HEK293 (cell line): ENCODE results near the gene IL31RA.

ENCODE experiments used
- CTCF ChIA-PET: fragments of 350-600 bp; formaldehyde crosslinking; extraction: SDS; loops from one replicate; lab custom pipeline; 2021; ENCODE audit warnings: antibody characterized with exemption; lab: Yijun Ruan, JAX
- POLR2A ChIA-PET: fragments of 300-600 bp; formaldehyde crosslinking; extraction: SDS; loops from one replicate; lab custom pipeline; 2020; ENCODE audit warnings: antibody characterized with exemption, inconsistent platforms; lab: Yijun Ruan, JAX
- H3K27ac ChIP-seq: fragments of 200-500 bp; sonication (Bioruptor generic); 2 replicates; pipeline ENCODE4 v1.5.1; 2014; ENCODE audit warnings: low read depth, low read length, control low read depth, inconsistent platforms; ENCODE audit errors: extremely low read depth
- H3K36me3 ChIP-seq, 2 experiments: fragments of 200-500 bp in 1 of 2; sonication (Bioruptor generic) in 1 of 2; 1 replicate in 1 of 2; 2 replicates in 1 of 2; pipeline ENCODE4 v1.5.1; 2014 to 2017; ENCODE audit warnings: inconsistent platforms in 2 of 2, low read length in 2 of 2; ENCODE audit not compliant: control insufficient read depth in 2 of 2, insufficient read depth in 1 of 2
- H3K4me1 ChIP-seq: fragments of 200-500 bp; sonication (Bioruptor generic); 2 replicates; pipeline ENCODE4 v1.5.1; 2014; ENCODE audit warnings: mild to moderate bottlenecking, low read length, inconsistent platforms; ENCODE audit not compliant: control insufficient read depth, insufficient read depth
- H3K4me3 ChIP-seq: 2 replicates; pipeline ENCODE4 v1.5.1; 2011; ENCODE audit warnings: low read depth, mild to moderate bottlenecking, control low read depth, low read length, moderate library complexity
- H3K9me3 ChIP-seq: fragments of 200-500 bp; sonication (Bioruptor generic); 2 replicates; pipeline ENCODE4 v1.5.1; 2014; ENCODE audit warnings: low read depth, low read length, inconsistent platforms; ENCODE audit not compliant: control insufficient read depth, insufficient read depth
- HIC1 ChIP-seq: fragments of 450-650 bp; formaldehyde crosslinking; IDR thresholded peaks from 2 replicates; pipeline ENCODE4 v1.5.1; 2016; ENCODE audit warnings: missing biosample characterization, missing genetic modification characterization
- HOXA7 ChIP-seq: sonication (generic); formaldehyde crosslinking; IDR thresholded peaks from 2 replicates; pipeline ENCODE4 v1.8.1; 2022; ENCODE audit warnings: missing genetic modification reagents, borderline replicate concordance
- KLF1 ChIP-seq: fragments of 450-650 bp; formaldehyde crosslinking; IDR thresholded peaks from 2 replicates; pipeline ENCODE4 v1.5.1; 2016; ENCODE audit warnings: missing biosample characterization, missing genetic modification characterization
- RBAK ChIP-seq: fragments of 450-650 bp; formaldehyde crosslinking; IDR thresholded peaks from 2 replicates; pipeline ENCODE4 v1.5.1; 2016; ENCODE audit warnings: missing biosample characterization, missing genetic modification characterization
- SP2 ChIP-seq: fragments of 450-650 bp; formaldehyde crosslinking; IDR thresholded peaks from 2 replicates; pipeline ENCODE4 v1.5.1; 2016; ENCODE audit warnings: missing biosample characterization, missing genetic modification characterization
- TCF7L2 ChIP-seq: IDR thresholded peaks from 2 replicates; pipeline ENCODE4 v1.6.1; 2011; ENCODE audit warnings: low read depth, mild to moderate bottlenecking, inconsistent platforms, low read length, moderate library complexity, borderline replicate concordance
- YY1 ChIP-seq: fragments of 450-650 bp; formaldehyde crosslinking; IDR thresholded peaks from 2 replicates; pipeline ENCODE4 v1.5.1; 2018; ENCODE audit warnings: missing biosample characterization, missing genetic modification characterization
- ZFP41 ChIP-seq: fragments of 450-650 bp; formaldehyde crosslinking; IDR thresholded peaks from 2 replicates; pipeline ENCODE4 v1.5.1; 2016; ENCODE audit warnings: missing biosample characterization, missing genetic modification characterization, borderline replicate concordance
- ZIC2 ChIP-seq: fragments of 450-650 bp; formaldehyde crosslinking; IDR thresholded peaks from 2 replicates; pipeline ENCODE4 v1.5.1; 2016; ENCODE audit warnings: missing biosample characterization, missing genetic modification characterization
- ZNF121 ChIP-seq: fragments of 450-650 bp; formaldehyde crosslinking; IDR thresholded peaks from 2 replicates; pipeline ENCODE4 v1.5.1; 2016; ENCODE audit warnings: missing biosample characterization, missing genetic modification characterization
- ZNF140 ChIP-seq: fragments of 450-650 bp; formaldehyde crosslinking; IDR thresholded peaks from 2 replicates; pipeline ENCODE4 v1.5.1; 2016; ENCODE audit warnings: missing biosample characterization, missing genetic modification characterization
- ZNF157 ChIP-seq: fragments of 450-650 bp; formaldehyde crosslinking; IDR thresholded peaks from 2 replicates; pipeline ENCODE4 v1.5.1; 2016; ENCODE audit warnings: missing biosample characterization, missing genetic modification characterization
- ZNF175 ChIP-seq: fragments of 450-650 bp; formaldehyde crosslinking; IDR thresholded peaks from 2 replicates; pipeline ENCODE4 v1.5.1; 2016; ENCODE audit warnings: missing biosample characterization, missing genetic modification characterization
- ZNF280D ChIP-seq: fragments of 450-650 bp; formaldehyde crosslinking; IDR thresholded peaks from 2 replicates; pipeline ENCODE4 v1.5.1; 2016; ENCODE audit warnings: missing biosample characterization, missing genetic modification characterization
- ZNF354C ChIP-seq: fragments of 450-650 bp; formaldehyde crosslinking; IDR thresholded peaks from 2 replicates; pipeline ENCODE4 v1.5.1; 2016; ENCODE audit warnings: missing biosample characterization, missing genetic modification characterization, low read depth, borderline replicate concordance
- ZNF398 ChIP-seq: fragments of 450-650 bp; formaldehyde crosslinking; IDR thresholded peaks from 2 replicates; pipeline ENCODE4 v1.5.1; 2017; ENCODE audit warnings: missing biosample characterization, missing genetic modification characterization
- ZNF416 ChIP-seq: fragments of 450-650 bp; formaldehyde crosslinking; IDR thresholded peaks from 2 replicates; pipeline ENCODE4 v1.5.1; 2016; ENCODE audit warnings: missing biosample characterization, missing genetic modification characterization
- ZNF473 ChIP-seq: fragments of 450-650 bp; formaldehyde crosslinking; IDR thresholded peaks from 2 replicates; pipeline ENCODE4 v1.5.1; 2017; ENCODE audit warnings: missing biosample characterization, missing genetic modification characterization
- ZNF514 ChIP-seq: fragments of 450-650 bp; formaldehyde crosslinking; IDR thresholded peaks from 2 replicates; pipeline ENCODE4 v1.5.1; 2016; ENCODE audit warnings: missing biosample characterization, missing genetic modification characterization
- ZNF624 ChIP-seq: fragments of 450-650 bp; formaldehyde crosslinking; IDR thresholded peaks from 2 replicates; pipeline ENCODE4 v1.5.1; 2017; ENCODE audit warnings: missing biosample characterization, missing genetic modification characterization
- ZNF707 ChIP-seq: fragments of 450-650 bp; formaldehyde crosslinking; IDR thresholded peaks from 2 replicates; pipeline ENCODE4 v1.5.1; 2016; ENCODE audit warnings: missing biosample characterization, missing genetic modification characterization
- ZNF837 ChIP-seq: fragments of 450-650 bp; formaldehyde crosslinking; IDR thresholded peaks from 2 replicates; pipeline ENCODE4 v1.5.1; 2016; ENCODE audit warnings: missing biosample characterization, missing genetic modification characterization
- ZNF843 ChIP-seq: fragments of 450-650 bp; formaldehyde crosslinking; IDR thresholded peaks from 2 replicates; pipeline ENCODE4 v1.5.1; 2016; ENCODE audit warnings: missing biosample characterization, missing genetic modification characterization
- TF ChIP-seq, protein P1 (sequence below): fragments of 450-650 bp; formaldehyde crosslinking; optimal IDR thresholded peaks from 2 replicates; pipeline ENCODE3; 2016; ENCODE audit warnings: missing biosample characterization, mild to moderate bottlenecking, missing genetic modification characterization
- TF ChIP-seq, protein P2 (sequence below): fragments of 450-650 bp; formaldehyde crosslinking; IDR thresholded peaks from 2 replicates; pipeline ENCODE4 v1.5.0; 2017; ENCODE audit warnings: missing biosample characterization, missing genetic modification characterization, borderline replicate concordance

Gene IL31RA

DNA sequence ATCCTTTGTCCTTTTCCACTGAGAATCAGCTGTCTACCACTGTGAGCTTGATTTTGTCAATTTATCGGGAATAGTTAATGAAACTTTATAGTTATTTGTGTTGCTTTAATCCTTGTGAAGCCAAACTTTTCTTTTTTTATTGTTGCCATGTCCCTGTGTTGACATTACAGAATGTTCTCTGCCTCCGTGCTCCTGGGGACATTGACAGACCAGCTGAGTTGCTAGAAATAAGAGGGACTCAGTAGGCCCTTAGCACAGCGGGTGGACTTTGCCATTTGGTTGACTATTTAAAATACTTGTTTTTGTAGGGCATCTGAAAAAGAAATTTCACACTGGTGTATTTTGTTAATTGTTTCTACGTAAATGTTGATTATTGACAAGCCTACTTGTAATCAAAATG lies 70.5 kb downstream of the IL31RA start:
- Histone ChIP-seq H3K27ac (no peak overlapping the region), H3K4me1 (no peaks in the 10 kb centered on the region), H3K9me3 (no peaks in the 10 kb centered on the region), H3K36me3 (no peaks in the 10 kb centered on the region), H3K4me3 (no peak overlapping the region)
- CTCF ChIA-PET = interaction anchor here (0.8 to 2.7 kb wide), 3 partner anchors 14 to 280 kb away, joined by 5 to 14 read pairs (median 5); no protein-coding TSS in a partner anchor
- no peak for TF ChIP-seq ZNF280D
- TF ChIP-seq, protein P1, sequence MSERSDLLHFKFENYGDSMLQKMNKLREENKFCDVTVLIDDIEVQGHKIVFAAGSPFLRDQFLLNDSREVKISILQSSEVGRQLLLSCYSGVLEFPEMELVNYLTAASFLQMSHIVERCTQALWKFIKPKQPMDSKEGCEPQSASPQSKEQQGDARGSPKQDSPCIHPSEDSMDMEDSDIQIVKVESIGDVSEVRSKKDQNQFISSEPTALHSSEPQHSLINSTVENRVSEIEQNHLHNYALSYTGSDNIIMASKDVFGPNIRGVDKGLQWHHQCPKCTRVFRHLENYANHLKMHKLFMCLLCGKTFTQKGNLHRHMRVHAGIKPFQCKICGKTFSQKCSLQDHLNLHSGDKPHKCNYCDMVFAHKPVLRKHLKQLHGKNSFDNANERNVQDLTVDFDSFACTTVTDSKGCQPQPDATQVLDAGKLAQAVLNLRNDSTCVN (tag by site-specific recombination) = no peak
- no peak for TF ChIP-seq ZNF843
- no peak for TF ChIP-seq RBAK (tag by site-specific recombination)
- no peak for TF ChIP-seq SP2
- no peak for TF ChIP-seq YY1
- no peak for TF ChIP-seq ZNF514 (tag by site-specific recombination)
- TF ChIP-seq ZNF175 (tag by site-specific recombination) = no peak
- no peak for TF ChIP-seq ZNF398 (tag by site-specific recombination)
- TF ChIP-seq KLF1 (tag by site-specific recombination) = no peak
- TF ChIP-seq ZNF624 (tag by site-specific recombination) = no peak
- POLR2A ChIA-PET = interaction anchor here (0.7 kb wide), 1 partner anchor 51 kb away, joined by 3 read pairs; no protein-coding TSS in a partner anchor

DNA sequence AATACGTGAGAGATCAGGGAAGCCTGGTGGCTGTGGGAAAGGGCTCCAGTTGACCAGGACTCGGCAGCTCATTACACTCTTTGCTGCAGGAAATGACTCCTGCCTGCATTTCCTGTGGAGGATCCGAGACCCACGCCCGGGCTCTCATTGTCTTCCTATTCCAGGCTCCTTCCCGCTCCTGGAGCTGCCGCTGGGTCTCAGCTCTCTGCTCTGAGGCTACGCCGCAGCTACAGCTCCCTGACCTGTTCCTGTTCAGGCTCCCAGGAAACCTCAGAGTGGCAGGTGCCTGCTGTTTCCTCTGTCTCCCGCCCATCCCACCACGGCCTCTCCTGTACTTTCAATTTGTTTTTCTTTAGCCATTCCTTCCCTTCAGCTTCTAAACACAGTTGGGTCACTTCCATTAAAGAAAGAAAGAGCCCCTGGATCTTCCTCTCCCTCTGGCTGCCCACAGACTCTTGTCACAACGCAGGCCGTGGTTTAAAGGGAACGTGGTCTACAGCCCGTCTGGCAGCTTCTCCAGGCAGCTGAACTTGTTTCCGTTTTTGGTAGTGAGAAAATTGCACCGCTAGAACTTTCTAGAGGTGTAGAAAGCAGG lies 72.1 kb downstream of the IL31RA start:
- Histone ChIP-seq H3K27ac (no peak overlapping the region), H3K4me3 (no peak overlapping the region), H3K9me3 (no peaks in the 10 kb centered on the region), H3K4me1 (no peaks in the 10 kb centered on the region), H3K36me3 (no peaks in the 10 kb centered on the region)
- ChIA-PET POLR2A (no interaction called here), CTCF (interaction anchor here (1.1 to 2.7 kb wide), 2 partner anchors 12 to 277 kb away, joined by 4 to 14 read pairs; no protein-coding TSS in a partner anchor)
- TF ChIP-seq ZNF121 (tag by site-specific recombination) (no peak), ZNF473 (tag by site-specific recombination) (no peak), ZIC2 (tag by site-specific recombination) (no peak), SP2 (no peak), ZNF837 (tag by site-specific recombination) (no peak), ZNF354C (tag by site-specific recombination) (no peak), ZNF140 (tag by site-specific recombination) (no peak), HOXA7 (CRISPR knock-in tag) (no peak), ZNF157 (no peak), TCF7L2 (no peak), ZNF416 (tag by site-specific recombination) (no peak), HIC1 (no peak), ZFP41 (no peak), ZNF707 (tag by site-specific recombination) (no peak)
- TF ChIP-seq, protein P2, sequence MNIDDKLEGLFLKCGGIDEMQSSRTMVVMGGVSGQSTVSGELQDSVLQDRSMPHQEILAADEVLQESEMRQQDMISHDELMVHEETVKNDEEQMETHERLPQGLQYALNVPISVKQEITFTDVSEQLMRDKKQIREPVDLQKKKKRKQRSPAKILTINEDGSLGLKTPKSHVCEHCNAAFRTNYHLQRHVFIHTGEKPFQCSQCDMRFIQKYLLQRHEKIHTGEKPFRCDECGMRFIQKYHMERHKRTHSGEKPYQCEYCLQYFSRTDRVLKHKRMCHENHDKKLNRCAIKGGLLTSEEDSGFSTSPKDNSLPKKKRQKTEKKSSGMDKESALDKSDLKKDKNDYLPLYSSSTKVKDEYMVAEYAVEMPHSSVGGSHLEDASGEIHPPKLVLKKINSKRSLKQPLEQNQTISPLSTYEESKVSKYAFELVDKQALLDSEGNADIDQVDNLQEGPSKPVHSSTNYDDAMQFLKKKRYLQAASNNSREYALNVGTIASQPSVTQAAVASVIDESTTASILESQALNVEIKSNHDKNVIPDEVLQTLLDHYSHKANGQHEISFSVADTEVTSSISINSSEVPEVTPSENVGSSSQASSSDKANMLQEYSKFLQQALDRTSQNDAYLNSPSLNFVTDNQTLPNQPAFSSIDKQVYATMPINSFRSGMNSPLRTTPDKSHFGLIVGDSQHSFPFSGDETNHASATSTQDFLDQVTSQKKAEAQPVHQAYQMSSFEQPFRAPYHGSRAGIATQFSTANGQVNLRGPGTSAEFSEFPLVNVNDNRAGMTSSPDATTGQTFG (tag by site-specific recombination) = no peak
